NCI-H146 (cell line): ENCODE data around the gene ARCN1.

ENCODE experiments used
- DNase-seq: peaks from one replicate; lab custom pipeline; 2025; lab: John Stamatoyannopoulos, UW

Gene ARCN1

DNA sequence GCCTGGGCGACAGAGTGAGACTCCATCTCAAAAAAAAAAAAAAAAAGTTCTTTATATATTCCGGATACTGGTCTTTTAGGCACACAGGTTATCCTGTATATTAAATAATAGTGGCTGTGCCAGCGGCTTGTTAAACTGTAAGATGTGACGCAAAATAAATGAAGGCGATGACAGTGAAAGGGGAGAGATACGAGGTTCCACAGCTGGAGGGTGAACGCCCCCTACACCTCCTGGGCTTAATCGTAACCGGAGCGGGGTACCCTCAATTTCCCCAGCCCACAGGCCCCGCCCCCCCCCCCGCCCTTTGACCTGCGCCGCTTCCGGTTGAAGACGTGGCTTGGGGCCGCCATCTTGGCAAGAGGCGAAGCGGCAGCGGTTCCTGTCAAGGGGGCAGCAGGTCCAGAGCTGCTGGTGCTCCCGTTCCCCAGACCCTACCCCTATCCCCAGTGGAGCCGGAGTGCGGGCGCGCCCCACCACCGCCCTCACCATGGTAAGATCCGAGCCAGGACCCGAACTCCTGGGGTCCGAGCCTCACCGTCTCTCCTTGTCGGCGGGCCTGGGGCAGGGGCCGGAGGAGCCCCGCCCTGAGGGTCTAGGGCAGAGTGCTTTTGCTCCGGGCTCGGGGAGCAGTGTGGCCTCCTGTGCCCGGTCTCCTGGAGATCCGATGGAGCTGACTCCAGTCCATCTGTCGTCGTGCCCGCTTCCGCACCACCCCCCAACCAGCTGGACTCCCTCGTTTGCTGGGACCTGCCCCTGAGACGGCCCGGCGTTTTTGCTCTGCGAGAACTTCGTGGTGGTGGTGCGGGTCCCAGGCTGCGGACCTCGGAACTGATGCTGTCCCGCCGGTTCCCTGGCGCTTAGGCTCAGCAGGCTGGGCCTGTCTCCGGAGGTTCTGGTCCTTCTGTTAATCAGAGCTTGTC lies at the start of gene ARCN1:
Gene ARCN1, plus strand, starts transcription at position 349 of the 920 bp plus-strand sequence. Its CDS starts 139 bp downstream, at position 488.
- peak; percentile 79 for DNase-seq

GRCh38 chr11:118522571-118523072 lies 49.6 kb upstream of the ARCN1 start:
- no peak for DNase-seq

- no peak for DNase-seq
These were observed 47.9 kb upstream of the ARCN1 start for GRCh38 chr11:118524356-118524755.

GRCh38 chr11:118524757-118525470 lies 47.3 kb upstream of the ARCN1 start:
- DNase-seq: no peak

DNA sequence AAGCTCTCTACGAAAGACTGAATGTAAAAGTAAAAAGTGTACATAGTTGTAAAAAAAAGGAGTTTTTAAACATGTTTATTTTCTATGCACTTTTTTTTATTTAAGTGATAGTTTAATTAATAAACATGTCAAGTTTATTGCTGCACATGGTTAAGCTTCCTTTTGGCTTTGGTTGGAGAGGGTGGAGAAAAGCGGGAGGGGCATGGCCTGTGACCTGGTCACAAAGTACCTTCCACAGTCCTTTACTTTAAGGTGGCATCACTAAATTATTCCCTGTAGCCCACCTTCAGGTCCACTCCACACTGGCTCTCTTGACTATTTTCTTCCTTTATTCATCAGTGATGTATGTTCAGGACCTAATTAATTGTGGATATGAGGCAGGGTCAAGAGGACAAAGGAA lies 45.5 kb upstream of the ARCN1 start:
- no peak for DNase-seq

DNA sequence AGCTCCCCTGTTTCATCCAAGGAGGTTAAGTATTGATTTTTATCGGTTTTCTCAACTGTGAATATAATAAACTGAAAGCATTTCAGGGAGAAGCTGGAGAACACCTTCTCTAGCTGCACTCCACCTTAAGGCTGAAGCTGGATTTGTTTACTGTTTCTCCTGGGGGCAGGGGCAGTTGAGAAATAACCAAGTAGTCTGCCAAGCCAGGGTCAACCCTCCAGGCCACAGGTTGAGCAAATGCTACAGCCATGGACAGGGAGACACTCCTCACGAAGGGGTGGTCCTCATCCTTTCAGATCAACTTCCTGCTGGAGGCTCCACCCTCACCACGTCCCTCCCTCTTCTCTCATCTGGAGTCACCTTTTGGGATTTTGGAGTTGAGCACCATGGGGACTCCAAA lies 45.1 kb upstream of the ARCN1 start, which contains the start of gene TTC36:
Gene TTC36, plus strand, starts transcription at position 366 of the 400 bp plus-strand sequence. Its CDS starts 21 bp downstream, at position 387.
- no peak for DNase-seq

GRCh38 chr11:118528511-118528910 lies 43.7 kb upstream of the ARCN1 start:
- no peak for DNase-seq

GRCh38 chr11:118529584-118530175 lies 42.5 kb upstream of the ARCN1 start:
- no peak for DNase-seq

- DNase-seq: peak; percentile 74
These were observed 42.0 kb upstream of the ARCN1 start for GRCh38 chr11:118530180-118530682.

GRCh38 chr11:118530683-118531596 lies 41.3 kb upstream of the ARCN1 start, which contains the start of gene TMEM25:
TSS of gene TMEM25 (plus strand) at chr11:118531192. CDS start at chr11:118531802, 610 bp downstream.
- peak; percentile 79 for DNase-seq

- no peak for DNase-seq
These were observed 40.6 kb upstream of the ARCN1 start for GRCh38 chr11:118531597-118532084.

GRCh38 chr11:118532091-118532490 lies 40.1 kb upstream of the ARCN1 start:
- no peak for DNase-seq

DNA sequence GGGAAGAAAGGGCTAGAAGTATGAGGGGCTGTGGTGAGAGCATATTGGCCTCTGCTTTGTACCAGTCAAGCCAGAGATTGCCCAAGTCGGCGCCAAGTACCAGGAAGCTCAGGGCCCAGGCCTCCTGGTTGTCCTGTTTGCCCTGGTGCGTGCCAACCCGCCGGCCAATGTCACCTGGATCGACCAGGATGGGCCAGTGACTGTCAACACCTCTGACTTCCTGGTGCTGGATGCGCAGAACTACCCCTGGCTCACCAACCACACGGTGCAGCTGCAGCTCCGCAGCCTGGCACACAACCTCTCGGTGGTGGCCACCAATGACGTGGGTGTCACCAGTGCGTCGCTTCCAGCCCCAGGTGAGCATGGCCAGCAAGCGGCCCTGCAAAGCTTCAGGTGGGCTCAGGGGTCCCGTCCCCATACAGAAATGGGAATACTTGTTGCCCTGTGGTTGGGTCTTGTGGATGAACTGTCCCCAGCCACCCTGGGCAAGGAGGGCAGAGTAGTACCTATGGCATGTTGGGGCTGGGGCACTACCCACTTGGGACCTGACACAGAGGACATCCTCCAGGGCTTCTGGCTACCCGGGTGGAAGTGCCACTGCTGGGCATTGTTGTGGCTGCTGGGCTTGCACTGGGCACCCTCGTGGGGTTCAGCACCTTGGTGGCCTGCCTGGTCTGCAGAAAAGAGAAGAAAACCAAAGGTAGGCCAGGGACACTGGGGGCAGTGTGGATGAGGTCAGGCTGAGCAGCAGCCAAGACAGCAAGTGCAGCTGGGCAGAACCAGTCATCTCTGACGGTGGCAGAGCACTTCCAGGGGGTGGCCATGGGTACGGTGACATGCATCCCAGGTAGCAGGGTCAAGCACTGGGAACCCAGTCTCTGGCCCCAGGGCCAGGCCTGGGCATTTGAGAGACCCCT lies 39.1 kb upstream of the ARCN1 start:
- DNase-seq: no peak

GRCh38 chr11:118533769-118534729 lies 38.2 kb upstream of the ARCN1 start:
- no peak for DNase-seq

DNA sequence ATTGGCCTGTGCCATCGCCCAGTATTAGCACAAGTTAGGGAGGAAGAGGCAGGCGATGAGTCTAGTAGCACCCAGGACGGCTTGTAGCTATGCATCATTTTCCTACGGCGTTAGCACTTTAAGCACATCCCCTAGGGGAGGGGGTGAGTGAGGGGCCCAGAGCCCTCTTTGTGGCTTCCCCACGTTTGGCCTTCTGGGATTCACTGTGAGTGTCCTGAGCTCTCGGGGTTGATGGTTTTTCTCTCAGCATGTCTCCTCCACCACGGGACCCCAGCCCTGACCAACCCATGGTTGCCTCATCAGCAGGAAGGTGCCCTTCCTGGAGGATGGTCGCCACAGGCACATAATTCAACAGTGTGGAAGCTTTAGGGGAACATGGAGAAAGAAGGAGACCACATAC lies 36.9 kb upstream of the ARCN1 start:
- no peak for DNase-seq

- no peak for DNase-seq
These were observed 35.5 kb upstream of the ARCN1 start for GRCh38 chr11:118536726-118537125.

GRCh38 chr11:118537409-118537980 lies 34.7 kb upstream of the ARCN1 start:
- no peak for DNase-seq

DNA sequence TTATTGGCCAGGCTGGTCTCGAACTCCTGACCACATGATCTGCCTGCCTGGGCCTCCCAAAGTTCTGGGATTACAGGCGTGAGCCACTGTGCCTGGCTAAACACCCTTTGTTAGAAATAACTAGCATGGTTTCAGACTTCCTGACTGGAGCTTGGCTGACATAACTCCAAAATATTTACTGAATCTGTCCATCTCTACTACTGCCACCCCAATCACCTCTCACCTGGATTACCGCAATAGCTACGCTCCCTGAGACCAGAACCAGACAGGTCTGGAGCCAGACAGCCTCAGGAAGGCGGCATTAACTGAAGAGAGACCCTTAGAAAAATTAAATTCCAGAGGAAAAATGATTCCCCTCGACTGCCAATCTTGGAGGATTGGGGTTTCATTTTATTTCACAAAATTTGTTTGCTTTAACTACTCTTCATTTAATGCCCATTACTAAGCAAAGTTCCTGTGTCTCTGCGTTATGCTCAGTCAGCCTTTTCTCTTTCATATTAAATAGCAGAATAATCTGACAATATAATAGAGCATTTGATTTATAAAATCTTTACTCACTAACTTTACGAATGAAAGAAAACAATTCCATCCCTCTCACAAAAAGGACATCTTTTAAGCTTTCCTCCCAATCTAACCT lies 28.1 kb upstream of the ARCN1 start:
- DNase-seq: no peak
